GM19238 (cell line): ENCODE data around the gene CABLES1.
"Not testable (repeated sequence)": the region's sequence is repeated elsewhere in the genome, so short reads cannot be mapped to it uniquely, and the experiment has no call there.

Experiments
- DNase-seq: peaks from one replicate; pipeline ENCODE4 v3.0.0; 2011; ENCODE audit warnings: low spot score; ENCODE audit not compliant: insufficient read length

Gene CABLES1

GRCh38 chr18:23263551-23264235, 128.4 kb downstream of the CABLES1 start:
- DNase-seq: no peak

GRCh38 chr18:23265682-23266399, 130.6 kb downstream of the CABLES1 start:
- DNase-seq: no peak

- DNase-seq: no peak
These were observed 131.6 kb downstream of the CABLES1 start for GRCh38 chr18:23266717-23267446.

- DNase-seq: no peak
These were observed 132.1 kb downstream of the CABLES1 start for GRCh38 chr18:23267447-23267776.

GRCh38 chr18:23268641-23269040, 133.4 kb downstream of the CABLES1 start:
- DNase-seq: no peak

GRCh38 chr18:23269068-23269467, 133.8 kb downstream of the CABLES1 start:
- not testable (repeated sequence) for DNase-seq

GRCh38 chr18:23269928-23270327, 134.6 kb downstream of the CABLES1 start:
- DNase-seq: no peak

- DNase-seq: no peak
These were observed 135.8 kb downstream of the CABLES1 start for GRCh38 chr18:23270986-23271680.

- DNase-seq: no peak
These were observed 137.4 kb downstream of the CABLES1 start for GRCh38 chr18:23272498-23273232.

- no peak for DNase-seq
These were observed 138.2 kb downstream of the CABLES1 start for GRCh38 chr18:23273443-23273966.

- no peak for DNase-seq
These were observed 139.6 kb downstream of the CABLES1 start for GRCh38 chr18:23274638-23275482.

GRCh38 chr18:23276451-23276850, 141.2 kb downstream of the CABLES1 start:
- DNase-seq: no peak

GRCh38 chr18:23277399-23277798, 142.1 kb downstream of the CABLES1 start:
- no peak for DNase-seq

- no peak for DNase-seq
These were observed 144.6 kb downstream of the CABLES1 start for GRCh38 chr18:23279931-23280330.

- DNase-seq: no peak
These were observed 145.6 kb downstream of the CABLES1 start for GRCh38 chr18:23280844-23281243.

- DNase-seq: no peak
These were observed 146.5 kb downstream of the CABLES1 start for GRCh38 chr18:23281626-23282436.

GRCh38 chr18:23282437-23282781, 147.1 kb downstream of the CABLES1 start:
- DNase-seq: no peak

- no peak for DNase-seq
These were observed 148.7 kb downstream of the CABLES1 start for GRCh38 chr18:23283916-23284430.

- DNase-seq: no peak
These were observed 149.3 kb downstream of the CABLES1 start for GRCh38 chr18:23284629-23285028.
